PFSK-1 (cell line): ENCODE data around the gene HMGCR.

Experiments used
- FOXP2 ChIP-seq: optimal IDR thresholded peaks from 2 replicates; pipeline ENCODE3; 2011; ENCODE audit warnings: borderline replicate concordance, control low read depth, inconsistent platforms; ENCODE audit not compliant: insufficient read depth; ENCODE audit errors: extremely low read length, extremely low read depth
- POLR2AphosphoS5 ChIP-seq: IDR thresholded peaks from 2 replicates; pipeline ENCODE4 v1.6.1; 2012; ENCODE audit warnings: low read depth, mild to moderate bottlenecking, control low read depth, low read length, moderate library complexity
- REST ChIP-seq, 2 experiments: IDR thresholded peaks; 2 replicates each; pipeline versions ENCODE4 v1.6.1 to v1.8.0; 2011 to 2012; ENCODE audit warnings: low read depth in 2 of 2, low read length in 2 of 2, control low read depth in 1 of 2, inconsistent platforms in 1 of 2, mild to moderate bottlenecking in 1 of 2, moderate library complexity in 1 of 2; ENCODE audit not compliant: insufficient read depth in 1 of 2
- SIN3A ChIP-seq: IDR thresholded peaks from 2 replicates; pipeline ENCODE4 v1.6.1; 2012; ENCODE audit warnings: mild to moderate bottlenecking, low read length, moderate library complexity, borderline replicate concordance; ENCODE audit not compliant: insufficient read depth
- TAF1 ChIP-seq: IDR thresholded peaks from 2 replicates; pipeline ENCODE4 v1.6.1; 2012; ENCODE audit warnings: low read length, control low read depth, borderline replicate concordance; ENCODE audit not compliant: insufficient read depth

- TF ChIP-seq SIN3A (no peak), REST (IDR thresholded peaks at IDR 0.05; ENCODE audit: insufficient read depth in 1 of 2, low read depth in 2 of 2, low read length in 2 of 2) (no peak), POLR2AphosphoS5 (no peak), TAF1 (no peak), FOXP2 (no peak)
Observed at GRCh38 chr5:75381456-75381855, 44.4 kb downstream of the HMGCR start.
